GM06990 (cell line): ENCODE measurements around the gene FRAS1.
"Not testable (repeated sequence)": the region's sequence is repeated elsewhere in the genome, so short reads cannot be mapped to it uniquely, and the experiment has no call there.

Experiments
- DNase-seq: peaks from one replicate; pipeline ENCODE4 v3.0.0-alpha.2; 2011; ENCODE audit not compliant: insufficient read length; ENCODE audit errors: extremely low read depth
- H3K27me3 ChIP-seq: replicated peaks from 2 replicates; pipeline ENCODE4 v1.6.0; 2011; ENCODE audit warnings: low read length; ENCODE audit not compliant: control insufficient read depth, insufficient read depth
- H3K36me3 ChIP-seq: 2 replicates; pipeline ENCODE4 v1.5.1; 2011; ENCODE audit warnings: low read length; ENCODE audit not compliant: control insufficient read depth, insufficient read depth
- H3K4me3 ChIP-seq: replicated peaks from 2 replicates; pipeline ENCODE4 v1.5.1; 2011; ENCODE audit warnings: low read depth, mild to moderate bottlenecking, control low read depth, low read length
- CTCF ChIP-seq: IDR thresholded peaks from 2 replicates; pipeline ENCODE4 v1.5.1; 2011; ENCODE audit warnings: low read length, control low read depth, mild to moderate bottlenecking, inconsistent platforms; ENCODE audit not compliant: insufficient read depth, poor library complexity, severe bottlenecking

FRAS1 gene

GRCh38 chr4:78057135-78057599 is at the start of gene FRAS1:
Gene FRAS1 (plus strand): TSS chr4:78057323. CDS start chr4:78058010, 687 bp downstream.
- no peak for TF ChIP-seq CTCF
- H3K27me3 ChIP-seq: no peaks in the 10 kb centered on the region; the same call in 1 of the 2 replicates
- peak within 1 kb of the TSS; percentile 48 for H3K4me3 ChIP-seq
- no peaks in the 10 kb centered on the region for H3K36me3 ChIP-seq
- DNase-seq: peak; percentile 20

GRCh38 chr4:78011003-78011402 is 46.1 kb upstream of the FRAS1 start:
- H3K27me3 ChIP-seq, DNase-seq, H3K4me3 ChIP-seq, H3K36me3 ChIP-seq: not testable (repeated sequence)

- Histone ChIP-seq H3K4me3 (no peak overlapping the region), H3K36me3 (no peaks in the 10 kb centered on the region), H3K27me3 (no peaks in the 10 kb centered on the region)
- TF ChIP-seq CTCF: no peak
- DNase-seq: no peak
These were observed 41.9 kb upstream of the FRAS1 start for GRCh38 chr4:78014889-78015886.

DNA sequence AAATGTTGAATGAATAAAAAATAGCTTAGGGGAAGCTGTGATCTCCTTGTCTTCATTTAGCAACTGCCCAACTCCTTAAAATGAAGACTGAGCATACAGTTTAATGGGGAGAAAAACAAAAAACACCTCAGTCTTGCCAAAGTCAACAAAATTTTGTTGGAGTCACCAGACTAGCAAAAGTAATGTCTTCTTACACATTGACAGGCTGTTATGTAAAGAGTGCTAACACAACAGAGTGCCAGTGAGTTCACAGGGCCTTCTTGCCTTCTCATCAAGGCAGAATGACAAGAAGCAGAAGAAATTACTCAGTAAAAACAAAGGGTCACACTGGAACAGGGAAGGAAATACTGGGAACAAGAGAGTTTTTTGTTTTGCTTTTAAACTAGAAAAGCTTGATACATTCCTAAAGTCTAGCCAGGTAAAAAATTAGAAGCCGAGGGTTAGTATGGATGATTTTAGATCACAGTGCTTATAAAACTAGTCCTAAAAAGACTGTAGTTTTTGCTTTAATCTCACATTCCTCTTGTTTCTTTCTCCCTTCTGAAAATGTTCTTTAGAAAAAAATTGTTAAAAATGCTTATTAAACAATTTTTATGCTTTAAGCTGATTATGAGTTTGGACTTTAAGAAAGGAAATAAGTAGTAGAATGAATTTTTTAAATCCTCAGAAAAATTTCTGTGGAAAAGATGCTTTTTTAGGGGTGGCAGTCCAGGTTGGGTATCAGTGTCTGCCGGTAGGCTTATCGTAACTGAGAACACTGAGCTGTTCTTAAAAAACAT is 38.7 kb upstream of the FRAS1 start:
- Histone ChIP-seq H3K36me3 (no peaks in the 10 kb centered on the region), H3K4me3 (no peak overlapping the region), H3K27me3 (no peaks in the 10 kb centered on the region)
- no peak for TF ChIP-seq CTCF
- no peak for DNase-seq

- no peak for TF ChIP-seq CTCF
- H3K36me3 ChIP-seq: no peaks in the 10 kb centered on the region
- no peaks in the 10 kb centered on the region for H3K27me3 ChIP-seq
- H3K4me3 ChIP-seq: no peak overlapping the region
- DNase-seq: no peak
These were observed 37.7 kb upstream of the FRAS1 start for GRCh38 chr4:78019414-78019813.

DNA sequence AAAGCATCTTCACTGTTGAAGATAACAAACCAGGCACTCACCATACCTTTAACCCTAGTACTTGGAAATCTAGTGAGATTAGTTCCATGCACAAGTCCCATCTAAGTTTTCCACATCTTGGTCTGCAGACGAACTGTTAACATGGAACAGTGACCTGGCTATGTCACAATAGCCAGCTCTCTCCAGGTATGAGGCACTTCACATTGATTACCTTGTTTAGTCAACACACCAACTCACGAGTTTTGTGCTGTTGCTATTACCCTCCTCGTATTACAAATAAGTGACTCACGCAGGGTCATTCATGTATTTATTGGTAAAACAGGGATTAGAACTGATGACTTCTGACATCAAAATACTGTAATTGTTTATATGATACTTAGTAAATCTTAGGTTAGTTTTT is 36.4 kb upstream of the FRAS1 start:
- no peak for DNase-seq
- no peak for TF ChIP-seq CTCF
- no peaks in the 10 kb centered on the region for H3K36me3 ChIP-seq
- H3K4me3 ChIP-seq: no peak overlapping the region
- H3K27me3 ChIP-seq: no peaks in the 10 kb centered on the region
